Measurements from ENCODE around the gene UPF1.

DNA sequence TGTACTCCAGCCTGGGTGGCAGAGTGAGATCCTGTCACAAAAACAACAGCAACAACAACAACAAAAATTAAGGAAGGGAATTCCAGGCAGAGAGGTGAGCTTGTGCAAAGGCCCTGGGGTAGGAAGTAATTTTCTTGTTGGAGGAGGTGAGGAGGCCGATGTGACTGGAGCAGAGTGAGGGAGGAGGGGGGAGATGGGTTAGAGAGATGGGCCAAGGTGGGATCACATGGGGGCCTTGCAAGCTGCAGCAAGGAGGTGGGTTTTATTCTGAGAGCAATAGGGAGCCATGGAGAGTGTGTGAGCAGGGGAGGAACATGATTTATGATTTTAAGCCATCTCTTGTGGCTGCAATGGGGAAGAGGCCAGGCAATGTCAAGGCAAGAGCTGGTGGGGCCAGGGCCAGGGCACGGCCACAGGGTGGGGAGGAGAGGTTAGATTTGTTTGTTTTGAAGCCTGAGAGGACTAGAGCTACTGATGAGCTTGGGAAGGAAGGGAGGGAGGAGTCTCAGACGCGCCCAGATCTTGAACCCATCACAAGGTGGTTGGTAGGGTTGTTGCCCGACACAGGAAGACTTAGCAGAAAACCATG, 28.1 kb upstream of the UPF1 start:
- TF ChIP-seq, protein P1, sequence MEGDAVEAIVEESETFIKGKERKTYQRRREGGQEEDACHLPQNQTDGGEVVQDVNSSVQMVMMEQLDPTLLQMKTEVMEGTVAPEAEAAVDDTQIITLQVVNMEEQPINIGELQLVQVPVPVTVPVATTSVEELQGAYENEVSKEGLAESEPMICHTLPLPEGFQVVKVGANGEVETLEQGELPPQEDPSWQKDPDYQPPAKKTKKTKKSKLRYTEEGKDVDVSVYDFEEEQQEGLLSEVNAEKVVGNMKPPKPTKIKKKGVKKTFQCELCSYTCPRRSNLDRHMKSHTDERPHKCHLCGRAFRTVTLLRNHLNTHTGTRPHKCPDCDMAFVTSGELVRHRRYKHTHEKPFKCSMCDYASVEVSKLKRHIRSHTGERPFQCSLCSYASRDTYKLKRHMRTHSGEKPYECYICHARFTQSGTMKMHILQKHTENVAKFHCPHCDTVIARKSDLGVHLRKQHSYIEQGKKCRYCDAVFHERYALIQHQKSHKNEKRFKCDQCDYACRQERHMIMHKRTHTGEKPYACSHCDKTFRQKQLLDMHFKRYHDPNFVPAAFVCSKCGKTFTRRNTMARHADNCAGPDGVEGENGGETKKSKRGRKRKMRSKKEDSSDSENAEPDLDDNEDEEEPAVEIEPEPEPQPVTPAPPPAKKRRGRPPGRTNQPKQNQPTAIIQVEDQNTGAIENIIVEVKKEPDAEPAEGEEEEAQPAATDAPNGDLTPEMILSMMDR (IDR thresholded peaks at IDR 0.05; ENCODE audit: insufficient read depth, low read depth, low read length): no peak
- no peak for TF ChIP-seq EZH2 (IDR thresholded peaks at IDR 0.05; ENCODE audit: insufficient read depth, low read length)

Data from astrocyte (in vitro differentiated cells and primary cell).